ENCODE measurements around the gene CDC42EP3.

GRCh38 chr2:37709111-37709510, 37.7 kb upstream of the CDC42EP3 start:
- TF ChIP-seq POLR2A (IDR thresholded peaks at IDR 0.05) (no peak), CTCF (IDR thresholded peaks at IDR 0.05) (no peak)
